ENCODE data around the gene MSANTD4.
"Not testable (repeated sequence)": the region's sequence is repeated elsewhere in the genome, so short reads cannot be mapped to it uniquely, and the experiment has no call there.

The MSANTD4 gene

DNA sequence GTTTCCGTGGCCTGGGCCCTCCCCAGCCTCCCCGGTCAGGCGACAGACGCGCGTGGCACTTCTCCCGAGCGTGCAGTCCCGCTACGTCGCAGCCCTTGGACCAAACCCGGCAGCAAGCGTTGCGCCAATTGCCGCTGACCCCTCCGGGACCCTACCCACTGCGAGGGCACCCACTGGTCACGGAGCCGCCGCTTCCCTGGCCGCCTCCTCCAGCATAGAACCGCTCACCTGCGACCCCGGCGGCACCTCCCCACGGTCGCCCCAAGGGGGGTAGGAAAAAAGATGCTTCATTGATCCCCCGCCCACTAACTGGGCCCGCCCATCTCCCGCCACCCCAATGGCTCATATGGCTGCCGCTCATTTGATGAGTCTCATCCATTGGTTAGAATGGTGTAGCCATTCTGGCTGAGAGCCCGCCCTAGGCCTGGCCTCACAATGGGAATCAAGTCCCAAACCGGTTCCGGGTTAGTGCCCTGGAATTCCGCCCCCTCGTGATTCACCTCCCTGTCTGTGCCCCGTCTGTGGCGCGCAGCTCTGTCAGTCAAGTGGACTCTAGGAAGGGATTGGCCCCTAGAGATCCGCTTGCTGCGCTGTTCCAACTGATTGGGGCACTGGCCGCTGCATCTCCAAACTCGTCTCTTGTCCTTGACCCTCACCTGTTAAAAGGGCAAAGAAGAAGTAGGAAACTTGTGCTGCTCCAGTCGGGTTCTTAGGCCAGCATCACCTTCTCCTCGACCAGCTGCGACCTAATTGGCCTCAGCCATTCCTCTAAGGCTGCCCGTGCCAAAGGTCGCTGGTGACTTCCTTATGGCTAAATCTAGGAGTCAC lies at the start of gene MSANTD4:
Gene MSANTD4 (minus strand): TSS at position 274 of the 828 bp plus-strand sequence. CDS start 11,323 bp downstream, outside the sequence.
- DNase-seq (ENCODE audit: low read depth, low spot score): peak; percentile 100

DNA sequence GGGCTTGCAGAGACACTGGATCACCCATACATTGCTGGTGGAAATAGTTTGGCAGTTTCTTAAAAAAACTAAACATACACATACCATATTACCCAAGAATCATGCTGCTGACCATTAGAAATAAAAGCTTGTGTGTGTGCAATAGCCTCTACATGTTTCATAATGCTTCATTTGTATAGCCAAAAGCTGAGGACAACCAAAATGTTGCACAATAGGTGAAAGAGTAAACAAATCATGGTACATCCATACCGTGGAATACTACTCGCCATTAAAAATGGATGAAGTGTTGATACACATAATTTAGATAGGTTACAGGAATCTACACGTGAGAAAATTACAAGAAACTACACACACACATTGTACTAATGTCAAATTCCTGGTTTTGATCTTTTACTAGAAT lies 48.6 kb upstream of the MSANTD4 start:
- DNase-seq (ENCODE audit: low read depth, low spot score): no peak

DNA sequence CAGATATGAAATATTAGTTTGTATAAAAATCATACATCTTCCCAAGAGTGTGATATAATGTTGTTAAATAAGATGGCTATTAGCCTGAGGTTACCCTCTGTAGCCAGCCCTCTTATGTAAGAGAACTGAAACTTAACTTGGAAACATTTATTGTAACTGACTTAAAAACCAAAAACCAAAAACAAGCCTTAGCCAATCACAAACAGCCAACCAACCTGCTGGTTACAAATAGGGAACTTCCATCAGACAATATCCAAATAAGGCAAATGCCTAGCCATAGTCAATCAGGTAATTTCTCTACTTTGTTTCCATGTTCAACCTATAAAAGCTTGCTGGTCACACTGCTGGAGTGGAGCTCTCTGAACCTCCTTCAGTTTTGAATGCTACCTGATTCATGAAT lies 41.0 kb upstream of the MSANTD4 start:
- no peak for DNase-seq (ENCODE audit: low read depth, low spot score)

DNA sequence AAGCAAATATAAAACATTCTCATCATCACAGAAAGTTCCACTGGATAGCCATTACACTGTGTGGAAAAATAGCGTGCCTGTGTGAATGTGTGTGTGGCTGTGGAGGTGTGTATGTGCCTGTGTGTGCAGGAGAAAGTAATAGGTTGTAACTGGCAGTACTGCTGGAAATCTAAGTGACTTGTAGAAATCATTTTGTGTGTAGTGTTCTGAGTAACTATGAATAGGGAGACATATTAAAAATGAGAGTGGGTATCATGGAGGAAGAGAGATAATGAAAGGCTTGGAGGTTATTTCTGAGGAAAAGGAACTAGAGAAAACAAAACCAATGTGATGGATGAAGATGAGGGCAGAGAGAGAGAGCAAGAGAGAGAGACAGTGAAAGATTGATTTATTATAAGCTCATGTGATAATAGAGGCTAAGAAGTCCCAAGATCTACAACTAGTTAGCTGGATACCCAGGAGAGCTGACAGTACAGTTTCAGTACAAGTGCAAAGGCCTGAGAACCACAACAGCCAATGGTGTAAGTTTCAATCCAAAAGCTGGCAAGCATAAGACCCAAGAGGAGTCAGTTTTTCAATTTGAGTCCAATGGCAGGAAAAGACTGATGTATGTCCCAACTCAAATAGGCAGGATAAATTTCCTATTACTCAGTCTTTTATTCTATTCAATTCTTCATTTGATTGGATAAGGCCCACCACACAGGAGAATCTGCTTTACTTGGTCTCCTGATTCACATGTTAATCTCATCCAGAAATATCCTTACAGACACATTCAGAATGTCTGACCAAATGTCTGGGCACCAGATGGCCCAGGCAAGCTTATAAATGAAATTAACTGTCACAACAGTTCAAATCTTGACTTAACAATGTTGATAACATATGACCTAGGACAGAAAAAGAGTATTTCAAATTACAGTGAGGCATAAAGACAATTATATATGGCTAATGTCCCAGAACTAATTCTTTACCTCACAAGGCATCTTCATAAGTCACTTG lies 40.2 kb upstream of the MSANTD4 start:
- no peak for DNase-seq (ENCODE audit: low read depth, low spot score)

DNA sequence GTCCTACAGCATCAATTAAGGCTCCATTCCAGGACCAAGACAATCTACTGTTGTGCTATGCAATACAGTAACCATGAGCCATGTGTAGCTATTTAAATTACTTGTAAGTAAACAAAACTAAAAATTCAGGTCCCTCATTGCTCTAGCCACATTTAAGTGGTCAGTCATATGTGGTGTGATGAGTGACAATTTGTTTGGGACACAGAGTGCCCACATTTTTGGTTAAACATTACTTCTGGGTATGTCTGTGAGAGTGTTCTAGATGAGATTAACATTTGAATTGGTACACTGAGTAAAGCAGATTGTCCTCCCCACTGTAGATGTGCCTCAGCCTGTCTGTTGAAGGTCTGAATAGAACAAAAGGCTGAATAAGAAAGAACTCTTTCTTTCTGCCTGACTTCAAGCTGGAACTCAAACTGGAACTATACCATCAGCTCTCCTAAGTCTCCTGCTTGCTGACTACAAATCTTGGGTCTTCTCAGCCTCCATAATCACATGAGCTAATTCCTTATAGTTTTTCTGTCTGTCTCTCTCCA lies 39.3 kb upstream of the MSANTD4 start:
- DNase-seq (ENCODE audit: low read depth, low spot score): peak; percentile 9

DNA sequence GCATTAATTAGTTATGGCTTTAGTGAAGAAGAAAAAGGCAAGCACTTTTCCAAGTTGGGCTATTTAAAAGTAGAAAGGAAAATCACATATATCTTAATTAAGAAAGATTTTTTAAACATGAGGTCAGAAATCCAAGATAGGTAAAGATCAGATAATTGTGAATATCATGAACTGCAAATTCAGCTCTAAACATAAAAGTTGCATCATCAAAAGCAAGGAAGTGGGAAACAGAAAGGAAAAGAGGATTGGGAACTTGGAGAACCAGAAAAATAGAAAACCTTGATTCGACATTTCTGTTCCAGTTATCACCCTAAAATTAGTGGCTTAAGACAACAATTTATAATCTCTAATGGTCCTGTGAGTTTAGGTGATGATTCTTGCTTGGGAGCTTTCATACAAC lies 37.6 kb upstream of the MSANTD4 start:
- no peak for DNase-seq (ENCODE audit: low read depth, low spot score)

DNA sequence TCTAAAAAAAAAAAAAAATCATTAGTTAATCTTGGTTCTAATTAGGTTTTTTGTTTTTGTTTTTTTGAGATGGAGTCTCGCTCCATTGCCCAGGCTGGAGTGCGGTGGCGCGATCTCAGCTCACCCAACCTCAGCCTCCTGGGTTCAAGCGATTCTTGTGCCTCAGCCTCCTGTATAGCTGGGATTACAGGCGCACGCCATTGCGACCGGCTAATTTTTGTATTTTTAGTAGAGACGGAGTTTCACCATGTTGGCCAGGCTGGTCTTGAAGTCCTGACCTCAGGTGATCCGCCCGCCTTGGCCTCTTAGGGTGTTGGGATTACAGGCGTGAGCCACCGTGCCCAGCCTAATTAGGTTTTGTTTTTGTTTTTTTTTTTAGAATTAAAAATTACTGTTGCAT lies 36.3 kb upstream of the MSANTD4 start:
- DNase-seq (ENCODE audit: low read depth, low spot score): not testable (repeated sequence)

DNA sequence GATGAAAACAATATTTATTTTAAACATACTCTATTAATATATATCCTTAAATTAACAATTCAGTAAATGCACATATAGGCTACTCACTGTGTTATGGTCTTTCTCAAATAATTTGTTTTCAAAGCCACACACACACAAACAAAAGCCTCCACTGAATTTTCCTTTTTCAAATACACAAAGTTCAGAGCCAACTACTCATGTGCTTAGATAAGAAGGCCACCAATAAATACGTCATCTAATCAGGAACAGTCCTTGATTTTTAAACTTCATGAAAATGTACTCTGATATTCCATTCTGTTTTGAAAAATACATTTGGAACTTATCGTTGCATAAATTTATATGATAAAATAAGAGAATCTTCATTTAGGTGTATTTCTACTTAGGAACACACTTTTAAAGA lies 29.1 kb upstream of the MSANTD4 start:
- no peak for DNase-seq (ENCODE audit: low read depth, low spot score)

DNA sequence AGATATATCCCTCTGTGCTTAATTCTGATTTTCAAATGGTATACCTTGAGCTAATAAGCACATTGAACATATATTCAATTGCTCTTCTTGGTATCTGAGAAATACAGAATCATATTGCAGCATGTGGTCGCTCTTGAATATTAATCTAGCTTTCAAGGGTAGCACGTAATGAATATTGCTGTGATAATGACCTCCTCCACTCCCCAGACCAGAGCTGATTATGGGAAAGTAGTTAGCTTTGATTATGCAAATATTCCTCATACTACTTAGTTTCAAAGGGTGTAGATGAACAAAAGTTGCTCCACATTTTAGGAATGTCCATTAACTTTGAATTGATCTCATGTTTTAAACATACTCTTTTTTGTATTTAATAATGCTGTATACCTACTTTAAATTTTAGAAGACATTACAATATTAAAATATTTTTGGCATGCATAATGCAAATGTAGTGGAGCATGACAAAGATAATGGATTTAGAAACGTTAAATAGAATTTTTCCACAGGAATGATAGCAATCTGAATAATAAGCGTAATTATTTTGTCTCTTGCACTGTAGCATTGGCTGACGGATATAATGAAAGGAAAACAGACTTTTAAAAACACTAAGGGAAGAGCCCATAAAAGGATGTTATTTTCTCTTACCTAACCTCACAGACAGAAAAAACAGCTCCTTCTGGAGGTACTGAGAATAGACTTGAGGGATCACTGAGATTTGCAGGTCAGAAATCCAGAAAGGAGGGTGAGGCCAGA lies 27.9 kb upstream of the MSANTD4 start:
- no peak for DNase-seq (ENCODE audit: low read depth, low spot score)

DNA sequence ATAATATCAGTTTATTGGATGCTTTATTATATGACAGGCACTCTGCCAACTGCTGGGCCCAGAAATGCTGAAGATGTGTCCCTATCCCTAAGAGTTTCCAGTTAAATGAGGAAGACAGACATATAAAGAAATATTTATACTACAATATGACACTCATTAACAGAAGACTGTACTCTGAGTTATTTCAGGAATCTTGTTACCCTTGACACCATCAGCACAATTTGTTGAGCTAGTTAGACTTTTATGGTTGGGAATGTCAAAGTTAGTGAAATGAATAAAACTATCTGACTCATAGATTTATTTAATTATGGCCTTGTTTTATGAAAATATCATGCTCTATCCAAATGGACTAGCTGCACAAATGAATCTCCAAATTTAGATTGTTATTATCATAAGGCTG lies 25.6 kb upstream of the MSANTD4 start:
- no peak for DNase-seq (ENCODE audit: low read depth, low spot score)

DNA sequence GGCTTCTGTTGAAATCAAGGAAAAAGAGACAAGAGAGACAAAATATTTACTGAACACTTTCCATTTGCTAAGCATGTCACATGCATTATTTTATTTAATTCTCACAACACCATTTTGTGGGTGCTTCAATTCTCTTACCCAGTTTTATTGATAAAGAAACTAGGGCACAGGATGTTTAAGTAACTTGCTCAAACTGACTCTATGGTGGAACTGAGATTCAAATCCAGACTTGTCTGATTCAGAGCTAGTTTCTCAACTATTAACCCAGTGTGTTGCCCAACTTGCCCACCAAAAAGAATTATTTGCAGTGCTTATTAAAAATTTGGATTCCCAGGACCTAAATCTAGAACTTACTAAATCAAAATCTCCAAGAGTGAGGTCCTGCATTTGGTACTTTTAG lies 21.5 kb upstream of the MSANTD4 start:
- no peak for DNase-seq (ENCODE audit: low read depth, low spot score)

DNA sequence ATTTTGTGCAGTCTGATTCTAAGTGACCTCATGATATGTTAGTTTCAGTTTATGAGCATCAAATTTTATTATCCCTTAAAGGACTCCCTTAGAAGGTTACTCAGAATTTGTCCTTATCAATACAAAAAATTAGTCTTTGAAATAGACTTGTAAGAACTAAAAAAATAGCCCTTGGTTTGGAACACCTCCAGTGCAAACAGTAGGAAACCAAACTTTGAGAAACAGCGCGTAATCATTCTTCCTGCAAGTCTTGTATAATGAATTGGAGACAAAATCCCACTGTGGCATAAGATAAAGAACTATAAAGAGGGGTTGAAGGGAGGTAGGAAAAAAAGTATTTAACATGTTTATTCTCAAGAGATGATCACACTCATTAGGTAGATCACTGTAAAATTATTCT lies 10.8 kb upstream of the MSANTD4 start:
- DNase-seq (ENCODE audit: low read depth, low spot score): no peak

DNA sequence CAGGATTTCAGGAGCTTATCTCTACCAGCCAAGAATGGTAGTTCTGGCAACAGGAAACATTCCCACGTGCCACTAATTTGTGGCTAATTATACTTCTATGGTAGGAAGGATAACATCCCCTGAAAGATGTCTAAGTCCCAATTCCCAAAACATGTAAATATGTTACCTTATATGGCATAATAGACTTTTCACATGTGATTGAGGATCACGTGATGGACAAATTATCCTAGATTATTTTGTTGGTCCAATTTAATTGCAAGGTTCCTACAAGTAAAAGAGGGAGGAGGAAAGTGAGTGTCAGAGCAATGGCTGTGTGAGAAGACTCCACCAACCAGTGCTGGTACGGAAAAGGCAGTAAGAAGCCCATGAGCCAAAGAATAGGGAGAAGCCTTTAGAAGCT lies 9.9 kb upstream of the MSANTD4 start:
- DNase-seq (ENCODE audit: low read depth, low spot score): no peak

DNA sequence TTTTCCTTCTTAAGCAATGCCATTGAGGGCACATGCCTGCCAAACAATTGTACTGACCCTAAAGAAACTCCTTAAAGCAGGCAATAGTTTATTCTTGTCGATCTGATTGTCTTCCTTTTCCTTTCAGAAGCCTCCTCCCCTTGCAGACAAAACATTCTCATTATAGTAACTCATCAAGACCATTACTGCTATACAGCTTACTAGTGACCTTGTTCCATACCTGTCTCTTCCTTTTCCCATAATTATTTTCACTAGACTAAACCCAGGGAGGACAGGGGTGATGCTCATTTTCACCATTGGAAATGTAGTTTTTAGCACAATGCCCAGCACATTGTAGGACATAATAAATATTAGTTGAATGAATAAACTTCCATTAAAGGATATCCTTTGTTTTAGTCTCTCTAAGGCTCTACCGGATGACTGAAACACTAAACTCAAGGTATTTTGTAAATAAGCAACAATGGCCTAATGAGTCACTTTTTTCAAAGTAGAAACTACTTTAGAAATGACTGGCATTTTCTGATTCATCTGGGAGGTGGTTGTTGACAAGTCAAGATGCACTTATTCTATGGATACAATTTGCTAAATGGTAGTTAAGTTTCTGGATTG lies 9.3 kb upstream of the MSANTD4 start:
- no peak for DNase-seq (ENCODE audit: low read depth, low spot score)

DNA sequence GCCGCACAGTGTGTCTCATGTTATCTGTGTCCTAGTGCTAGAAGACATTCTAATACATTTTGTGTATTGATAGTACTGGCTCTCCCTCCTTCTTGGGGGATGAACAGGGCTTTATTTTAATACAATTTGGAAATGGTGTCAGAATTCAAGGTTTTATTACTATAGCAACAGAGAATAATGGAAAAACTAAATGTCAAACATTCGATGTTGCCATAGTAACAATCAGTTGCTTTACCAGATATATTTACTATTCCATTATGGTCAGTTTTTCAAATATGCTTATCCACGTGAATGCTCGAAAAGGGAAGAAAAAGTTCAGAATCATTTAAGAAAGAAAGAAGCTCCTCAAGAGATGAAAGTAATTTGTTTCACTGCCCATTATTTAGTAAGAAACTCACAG lies 8.6 kb upstream of the MSANTD4 start:
- no peak for DNase-seq (ENCODE audit: low read depth, low spot score)

DNA sequence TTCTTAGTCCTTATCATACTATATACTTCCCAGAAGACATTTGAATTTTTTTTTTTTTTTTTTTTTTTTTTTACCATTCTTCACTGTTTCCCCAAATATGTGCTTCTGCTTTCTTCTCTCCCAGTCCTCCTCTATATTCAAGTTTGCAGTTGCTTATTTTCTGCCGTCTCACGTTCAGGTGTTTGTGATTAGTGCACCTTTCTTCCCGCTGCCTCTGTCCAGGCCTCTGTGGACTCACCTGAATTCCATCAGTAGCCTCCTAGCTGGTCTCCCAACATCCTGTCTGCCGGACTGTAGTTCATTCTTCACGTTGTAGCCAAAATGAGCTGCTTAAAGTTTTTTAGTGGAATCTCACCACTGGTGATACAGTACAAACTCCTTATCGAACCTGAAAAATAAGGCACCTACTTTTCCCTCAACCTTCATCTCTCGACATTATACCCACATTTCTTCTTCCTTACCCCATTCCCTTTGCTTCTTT lies 795 bp upstream of the MSANTD4 start:
- DNase-seq (ENCODE audit: low read depth, low spot score): no peak

DNA sequence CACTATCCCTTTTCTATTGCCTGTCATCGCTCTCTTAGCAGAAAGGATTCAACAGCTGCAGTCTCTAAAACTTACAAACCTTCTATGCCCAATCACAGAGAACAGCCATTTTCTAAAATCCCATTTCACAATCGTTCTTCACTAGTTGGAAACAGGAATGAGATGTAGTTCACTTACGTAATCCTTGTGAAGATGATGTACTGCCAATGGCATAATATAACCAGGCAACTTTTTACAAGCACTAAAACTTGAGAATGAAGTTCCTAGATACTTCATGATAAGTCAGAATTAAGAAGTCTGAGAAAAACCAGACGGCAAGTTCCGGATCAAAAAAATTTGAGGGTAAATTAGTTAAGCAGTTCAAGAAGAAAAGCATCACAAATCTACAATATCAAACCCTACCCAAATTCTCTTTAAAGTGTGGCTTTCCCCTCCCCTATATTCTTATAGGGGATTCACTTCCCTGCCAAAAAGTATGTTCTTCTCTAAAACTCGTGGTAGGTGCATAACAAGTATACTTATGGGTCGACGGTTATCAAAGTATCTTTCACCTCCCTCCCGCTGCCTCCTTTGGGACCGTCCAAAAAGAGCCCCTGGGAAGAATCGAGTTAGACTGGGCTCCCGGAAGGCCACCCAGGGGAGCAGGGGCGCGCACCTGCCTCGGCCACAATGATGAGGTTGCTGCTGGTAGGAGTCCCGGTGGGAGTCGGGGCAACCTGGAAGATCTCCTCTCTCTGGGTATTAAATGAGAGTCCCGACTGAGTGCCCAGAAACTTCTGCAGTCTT lies 666 bp downstream of the MSANTD4 start:
- DNase-seq (ENCODE audit: low read depth, low spot score): no peak

DNA sequence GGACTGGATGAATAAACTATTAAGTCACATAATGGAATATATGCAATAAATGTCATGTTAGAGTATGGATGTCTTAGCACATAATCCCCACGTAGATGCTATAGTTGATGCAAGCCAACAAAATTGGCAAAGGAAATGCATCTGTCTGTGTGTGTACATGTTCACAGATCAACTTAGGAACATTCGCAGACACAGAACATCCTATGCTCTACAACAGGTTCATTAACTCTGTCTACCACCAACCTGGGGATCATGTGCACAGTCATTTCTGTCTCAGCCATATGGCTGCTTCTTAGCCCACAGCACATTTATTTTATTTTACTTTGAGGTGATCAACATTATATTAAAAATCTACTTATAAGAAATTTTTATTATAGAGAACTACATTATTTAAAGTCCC lies 4.9 kb downstream of the MSANTD4 start:
- DNase-seq (ENCODE audit: low read depth, low spot score): no peak

DNA sequence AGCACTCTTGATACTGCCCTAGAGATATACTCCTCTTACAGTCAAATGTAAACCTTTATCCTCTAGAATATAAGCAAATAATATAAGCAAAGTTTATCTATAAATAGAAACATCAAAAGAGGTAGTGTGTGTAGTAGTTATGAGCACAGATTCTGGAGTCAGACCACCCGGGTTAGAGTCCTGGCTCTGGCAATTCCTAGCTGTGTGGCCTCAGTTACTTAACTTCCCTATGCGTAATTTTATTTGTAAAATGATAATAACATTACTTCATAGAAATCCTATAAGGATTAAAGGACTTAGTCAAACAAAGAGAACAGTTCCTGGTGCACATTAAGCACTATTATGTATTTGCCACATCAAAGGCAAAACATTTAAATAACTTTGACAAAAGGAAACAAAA lies 7.0 kb downstream of the MSANTD4 start:
- DNase-seq (ENCODE audit: low read depth, low spot score): no peak

DNA sequence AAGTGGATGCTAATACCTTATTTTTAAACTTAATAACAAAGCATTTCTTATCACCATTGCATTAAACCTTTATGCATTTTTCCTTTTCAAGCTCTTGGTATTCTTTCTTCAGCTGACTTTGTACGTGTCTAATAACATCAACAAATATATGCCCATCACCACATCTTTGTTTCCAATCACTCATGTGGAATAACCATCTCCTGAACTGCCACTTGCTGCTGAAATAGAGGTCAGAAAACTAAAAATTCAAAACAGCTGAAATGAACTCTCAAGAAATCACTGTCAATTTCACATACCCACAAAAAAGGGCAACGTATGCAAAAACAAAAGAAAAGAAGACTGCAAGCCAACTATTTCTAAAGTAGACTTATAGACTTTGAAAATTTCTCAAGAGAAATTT lies 7.4 kb downstream of the MSANTD4 start:
- no peak for DNase-seq (ENCODE audit: low read depth, low spot score)

All from ELF-1 (cell line).